Measurements from ENCODE around the gene OR2T29.
"Not testable (repeated sequence)": the region's sequence is repeated elsewhere in the genome, so short reads cannot be mapped to it uniquely, and the experiment has no call there.

The OR2T29 gene

GRCh38 chr1:248510217-248510616, 52.4 kb downstream of the OR2T29 start:
- DNase-seq (ENCODE audit: low read depth, low spot score) = not testable (repeated sequence)

DNA sequence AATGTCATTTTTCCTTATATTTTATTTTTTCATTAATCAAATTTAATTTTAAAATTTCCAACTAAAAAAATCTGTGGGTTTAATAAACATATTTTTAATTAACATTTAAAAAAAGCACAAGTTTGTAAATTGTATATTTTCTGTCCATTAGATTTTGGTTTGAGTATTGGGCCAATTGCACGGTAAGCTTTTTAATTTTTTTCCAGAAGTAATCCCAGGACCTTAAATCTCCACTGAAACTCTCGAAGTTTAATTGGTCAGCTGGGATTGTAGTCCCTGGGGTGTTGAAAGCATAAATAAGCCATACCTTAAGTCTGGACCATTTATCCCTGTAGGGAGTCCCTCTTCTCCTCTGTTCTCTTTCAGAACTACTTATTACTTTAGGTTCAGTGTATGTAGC, 54.8 kb downstream of the OR2T29 start, which contains the start of gene OR2G6:
Gene OR2G6, plus strand, starts transcription at position 301 of the 400 bp plus-strand sequence. CDS start 13,574 bp downstream, outside the sequence.
- DNase-seq (ENCODE audit: low read depth, low spot score) = not testable (repeated sequence)
